SKM-1 (cell line): Measurements from ENCODE around the gene PDZRN3.

Source experiments
- DNase-seq: peaks from one replicate; lab custom pipeline; 2025; ENCODE audit not compliant: unreplicated experiment; lab: John Stamatoyannopoulos, UW

The PDZRN3 gene

GRCh38 chr3:73525591-73525990 is 99.2 kb downstream of the PDZRN3 start:
- no peak for DNase-seq

- DNase-seq: no peak
Observed at GRCh38 chr3:73523661-73524060, 101.1 kb downstream of the PDZRN3 start.

GRCh38 chr3:73521734-73522336 is 102.9 kb downstream of the PDZRN3 start:
- no peak for DNase-seq

- DNase-seq: no peak
Observed at GRCh38 chr3:73520931-73521461, 103.7 kb downstream of the PDZRN3 start.

- DNase-seq: no peak
Observed at GRCh38 chr3:73516631-73517030, 108.1 kb downstream of the PDZRN3 start.

- DNase-seq: no peak
Observed at GRCh38 chr3:73513260-73513659, 111.5 kb downstream of the PDZRN3 start.

GRCh38 chr3:73511571-73512525 is 112.9 kb downstream of the PDZRN3 start:
- DNase-seq: no peak

- no peak for DNase-seq
Observed at GRCh38 chr3:73510784-73511183, 114.0 kb downstream of the PDZRN3 start.

- no peak for DNase-seq
Observed at GRCh38 chr3:73510334-73510733, 114.4 kb downstream of the PDZRN3 start.

- no peak for DNase-seq
Observed at GRCh38 chr3:73509816-73510215, 114.9 kb downstream of the PDZRN3 start.

- no peak for DNase-seq
Observed at GRCh38 chr3:73509066-73509465, 115.7 kb downstream of the PDZRN3 start.

GRCh38 chr3:73508330-73508954 is 116.3 kb downstream of the PDZRN3 start:
- DNase-seq: peak; percentile 66

- no peak for DNase-seq
Observed at GRCh38 chr3:73504852-73505251, 119.9 kb downstream of the PDZRN3 start.

- no peak for DNase-seq
Observed at GRCh38 chr3:73504239-73504638, 120.5 kb downstream of the PDZRN3 start.

GRCh38 chr3:73503781-73504180 is 121.0 kb downstream of the PDZRN3 start:
- DNase-seq: no peak

- DNase-seq: peak; percentile 77
Observed at GRCh38 chr3:73502609-73503583, 121.8 kb downstream of the PDZRN3 start.

GRCh38 chr3:73500321-73500720 is 124.4 kb downstream of the PDZRN3 start:
- no peak for DNase-seq

- no peak for DNase-seq
Observed at GRCh38 chr3:73499787-73500186, 125.0 kb downstream of the PDZRN3 start.

GRCh38 chr3:73498764-73499622 is 125.7 kb downstream of the PDZRN3 start:
- no peak for DNase-seq
